ENCODE results near the gene ATG7.

ATG7 gene

GRCh38 chr3:11382146-11382745 lies 110.0 kb downstream of the ATG7 start:
- H3K4me1 ChIP-seq: peaks cover 27% of the 10 kb centered on the region
- H3K27me3 ChIP-seq (ENCODE audit: low read depth): no peaks in the 10 kb centered on the region
- H3K9me3 ChIP-seq: no peaks in the 10 kb centered on the region
- DNase-seq (ENCODE audit: low spot score in 2 of 2): no peak
- no peaks in the 10 kb centered on the region for H3K36me3 ChIP-seq (replicated peaks)
- H3K4me3 ChIP-seq: no peak overlapping the region
- in situ Hi-C loops (cut with MboI; ENCODE audit: low sequenced_read_pairs): loop anchor here (5.0 kb wide), 1 partner anchor 275 kb away; no protein-coding TSS in a partner anchor

DNA sequence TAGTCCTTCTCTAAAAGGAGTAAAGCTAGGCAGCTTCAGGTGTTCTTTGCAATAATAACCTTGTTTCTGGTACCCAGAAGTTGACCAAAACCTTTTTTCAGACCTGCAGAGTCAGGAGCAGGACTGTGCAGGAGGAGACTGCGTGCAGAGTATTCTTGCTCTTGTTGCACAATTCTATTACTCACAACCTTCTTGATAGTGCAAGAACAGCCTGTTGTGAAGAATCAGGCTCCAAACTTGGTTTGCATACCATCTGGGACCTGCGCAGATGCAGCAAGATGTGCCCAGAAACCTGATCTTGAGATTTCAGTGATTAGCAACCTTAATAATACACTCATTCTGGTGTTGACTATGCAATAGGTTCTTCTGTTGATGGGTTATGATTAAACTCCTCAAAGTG lies 111.9 kb downstream of the ATG7 start:
- Histone ChIP-seq H3K4me1 (peaks cover 27% of the 10 kb centered on the region), H3K4me3 (no peak overlapping the region), H3K9me3 (no peaks in the 10 kb centered on the region), H3K27me3 (ENCODE audit: low read depth) (no peaks in the 10 kb centered on the region), H3K36me3 (replicated peaks) (no peaks in the 10 kb centered on the region)
- DNase-seq (ENCODE audit: low spot score in 2 of 2): no peak
- in situ Hi-C loops (cut with MboI; ENCODE audit: low sequenced_read_pairs): loop anchor here (5.0 kb wide), 1 partner anchor 273 kb away; no protein-coding TSS in a partner anchor

DNA sequence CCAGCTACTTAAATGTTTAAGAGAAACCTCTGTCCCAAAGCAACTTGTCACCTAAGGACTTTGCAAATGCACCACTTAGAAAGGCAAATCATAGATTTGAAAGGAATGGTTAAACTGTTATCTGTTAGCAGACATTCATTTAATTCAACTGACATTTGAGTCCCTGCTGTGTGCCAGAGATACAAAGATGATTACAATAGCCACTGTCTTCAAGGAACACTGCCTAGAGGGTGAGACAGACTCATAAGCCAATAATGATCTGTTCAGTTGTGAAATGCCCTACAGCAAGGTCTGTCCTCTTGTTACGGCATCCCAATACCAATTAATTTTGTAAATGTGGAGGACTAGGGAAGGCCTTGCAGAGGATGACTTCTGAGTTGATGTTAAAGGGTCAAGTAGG lies 113.1 kb downstream of the ATG7 start:
- Histone ChIP-seq H3K9me3 (no peaks in the 10 kb centered on the region), H3K27me3 (ENCODE audit: low read depth) (no peaks in the 10 kb centered on the region), H3K4me3 (no peak overlapping the region), H3K4me1 (peaks cover 18% of the 10 kb centered on the region), H3K36me3 (replicated peaks) (no peaks in the 10 kb centered on the region)
- DNase-seq (ENCODE audit: low spot score in 2 of 2): no peak
- in situ Hi-C loops (cut with MboI; ENCODE audit: low sequenced_read_pairs): no loop called here

DNA sequence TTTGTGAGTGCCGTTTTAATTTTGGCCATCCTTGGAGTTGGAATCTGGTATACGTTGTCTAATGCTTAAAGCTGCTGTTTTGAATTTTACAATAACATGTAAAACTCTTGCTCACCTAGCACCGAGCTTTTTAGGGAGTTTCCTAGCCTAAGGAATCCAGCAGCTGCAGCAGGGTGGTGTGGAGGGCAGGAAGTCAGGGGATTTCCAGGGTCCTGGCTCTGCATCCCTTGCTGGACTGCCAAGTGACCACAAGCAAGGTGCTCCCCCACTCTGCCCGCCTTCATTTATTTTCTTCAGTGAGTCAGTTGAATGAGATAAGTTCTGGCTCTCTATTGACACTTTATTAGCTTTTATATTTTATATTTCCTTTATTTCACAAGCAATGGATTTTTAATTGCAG lies 113.7 kb downstream of the ATG7 start:
- Histone ChIP-seq H3K27me3 (ENCODE audit: low read depth) (no peaks in the 10 kb centered on the region), H3K4me3 (no peak overlapping the region), H3K36me3 (replicated peaks) (no peaks in the 10 kb centered on the region), H3K9me3 (no peaks in the 10 kb centered on the region), H3K4me1 (peaks cover 12% of the 10 kb centered on the region)
- no peak for DNase-seq (ENCODE audit: low spot score in 2 of 2)
- in situ Hi-C loops (cut with MboI; ENCODE audit: low sequenced_read_pairs): no loop called here

DNA sequence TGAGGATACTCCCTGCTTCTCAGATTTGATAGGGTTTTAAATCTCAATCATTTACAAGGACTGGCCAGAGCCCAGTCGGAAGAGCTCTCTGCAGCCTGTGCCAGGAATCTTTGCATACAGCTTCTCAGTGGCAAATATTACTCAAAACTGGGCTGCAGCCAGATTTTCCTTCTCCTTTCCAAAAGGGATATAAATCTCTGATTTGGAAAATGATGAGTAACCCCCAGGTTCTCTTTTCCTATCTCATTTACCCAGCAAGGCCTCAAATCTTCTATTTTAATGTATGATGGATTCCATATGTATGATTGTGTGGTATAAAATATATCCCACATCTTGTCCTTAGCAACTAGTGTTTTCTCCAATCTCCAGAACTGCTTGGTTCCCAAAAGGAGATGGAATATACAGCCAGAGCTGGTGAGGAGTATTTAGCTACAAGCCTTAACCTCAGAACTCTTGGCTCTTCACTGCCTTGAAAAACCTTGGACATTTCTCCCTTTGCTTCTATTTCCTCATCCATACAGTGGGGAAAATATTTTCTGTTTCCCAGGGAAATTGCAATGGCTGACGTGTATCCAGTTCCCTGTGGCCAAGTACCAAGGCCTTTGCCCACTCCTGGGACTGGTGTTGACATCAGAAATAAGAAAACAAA lies 114.4 kb downstream of the ATG7 start:
- H3K27me3 ChIP-seq (ENCODE audit: low read depth): no peaks in the 10 kb centered on the region
- H3K9me3 ChIP-seq: no peaks in the 10 kb centered on the region
- DNase-seq (ENCODE audit: low spot score in 2 of 2): no peak
- H3K4me1 ChIP-seq: peaks cover 9% of the 10 kb centered on the region
- no peak overlapping the region for H3K4me3 ChIP-seq
- in situ Hi-C loops (cut with MboI; ENCODE audit: low sequenced_read_pairs): no loop called here
- H3K36me3 ChIP-seq (replicated peaks): no peaks in the 10 kb centered on the region

GRCh38 chr3:11389386-11390268 lies 117.4 kb downstream of the ATG7 start:
- no peak overlapping the region for H3K4me3 ChIP-seq
- H3K4me1 ChIP-seq: peaks cover 3% of the 10 kb centered on the region; the same call in 1 of the 2 replicates
- H3K9me3 ChIP-seq: no peaks in the 10 kb centered on the region
- in situ Hi-C loops (cut with MboI; ENCODE audit: low sequenced_read_pairs): no loop called here
- no peaks in the 10 kb centered on the region for H3K27me3 ChIP-seq (ENCODE audit: low read depth)
- H3K36me3 ChIP-seq (replicated peaks): no peaks in the 10 kb centered on the region
- no peak for DNase-seq (ENCODE audit: low spot score in 2 of 2)

DNA sequence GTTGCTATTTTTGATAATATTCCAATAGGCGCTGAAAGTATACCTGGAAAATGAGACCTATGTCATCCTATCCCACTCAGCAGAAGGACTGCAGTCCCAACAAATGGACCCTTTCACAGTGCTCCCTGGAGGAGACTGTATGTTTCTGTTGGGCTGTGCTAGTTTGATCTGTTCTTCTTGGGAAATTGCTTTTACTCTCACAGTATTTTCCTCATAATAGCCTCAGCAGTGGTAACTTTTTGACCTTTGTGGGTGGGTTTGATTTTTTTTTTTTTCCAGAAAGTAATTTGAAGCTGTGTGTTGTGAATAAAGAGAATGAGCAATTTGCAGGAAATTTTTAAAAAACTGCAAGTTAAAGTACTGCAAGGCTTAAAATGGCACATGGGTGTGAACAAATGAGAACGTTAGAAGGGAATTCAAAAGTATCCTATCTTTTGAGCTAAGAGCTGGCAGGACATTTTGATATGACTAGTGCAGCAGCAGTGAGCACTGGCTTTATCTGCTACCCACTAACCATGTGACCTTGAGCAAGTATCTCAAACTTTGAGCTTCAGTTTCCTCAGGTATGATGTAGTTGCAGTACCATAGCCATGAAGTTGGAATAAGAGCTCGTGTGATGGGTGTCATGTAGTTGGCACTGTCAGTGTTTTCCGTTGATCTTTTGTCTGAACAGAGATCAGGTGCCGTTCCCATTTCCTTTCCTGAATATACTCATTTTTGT lies 118.4 kb downstream of the ATG7 start:
- no peak for DNase-seq (ENCODE audit: low spot score in 2 of 2)
- Histone ChIP-seq H3K4me3 (no peak overlapping the region), H3K36me3 (replicated peaks) (no peaks in the 10 kb centered on the region), H3K4me1 (peaks cover 3% of the 10 kb centered on the region; the same call in 1 of the 2 replicates), H3K9me3 (no peaks in the 10 kb centered on the region), H3K27me3 (ENCODE audit: low read depth) (no peaks in the 10 kb centered on the region)
- in situ Hi-C loops (cut with MboI; ENCODE audit: low sequenced_read_pairs): no loop called here

GRCh38 chr3:11391174-11391879 lies 119.1 kb downstream of the ATG7 start:
- H3K9me3 ChIP-seq: no peaks in the 10 kb centered on the region
- no peak overlapping the region for H3K4me3 ChIP-seq
- in situ Hi-C loops (cut with MboI; ENCODE audit: low sequenced_read_pairs): no loop called here
- H3K27me3 ChIP-seq (ENCODE audit: low read depth): no peaks in the 10 kb centered on the region
- peaks cover 3% of the 10 kb centered on the region; the same call in 1 of the 2 replicates for H3K4me1 ChIP-seq
- DNase-seq (ENCODE audit: low spot score in 2 of 2): no peak
- H3K36me3 ChIP-seq (replicated peaks): no peaks in the 10 kb centered on the region

GRCh38 chr3:11392014-11392859 lies 120.0 kb downstream of the ATG7 start:
- DNase-seq (ENCODE audit: low spot score in 2 of 2): no peak
- in situ Hi-C loops (cut with MboI; ENCODE audit: low sequenced_read_pairs): no loop called here
- no peaks in the 10 kb centered on the region for H3K27me3 ChIP-seq (ENCODE audit: low read depth)
- H3K4me1 ChIP-seq: peaks cover 3% of the 10 kb centered on the region; the same call in 1 of the 2 replicates
- H3K9me3 ChIP-seq: no peaks in the 10 kb centered on the region
- no peaks in the 10 kb centered on the region for H3K36me3 ChIP-seq (replicated peaks)
- H3K4me3 ChIP-seq: no peak overlapping the region

- H3K9me3 ChIP-seq: no peaks in the 10 kb centered on the region
- no peaks in the 10 kb centered on the region for H3K36me3 ChIP-seq (replicated peaks)
- in situ Hi-C loops (cut with MboI; ENCODE audit: low sequenced_read_pairs): no loop called here
- DNase-seq (ENCODE audit: low spot score in 2 of 2): no peak
- H3K27me3 ChIP-seq (ENCODE audit: low read depth): no peaks in the 10 kb centered on the region
- H3K4me1 ChIP-seq: peaks cover 3% of the 10 kb centered on the region; the same call in 1 of the 2 replicates
- no peak overlapping the region for H3K4me3 ChIP-seq
These were observed 120.6 kb downstream of the ATG7 start for GRCh38 chr3:11392860-11393114.

DNA sequence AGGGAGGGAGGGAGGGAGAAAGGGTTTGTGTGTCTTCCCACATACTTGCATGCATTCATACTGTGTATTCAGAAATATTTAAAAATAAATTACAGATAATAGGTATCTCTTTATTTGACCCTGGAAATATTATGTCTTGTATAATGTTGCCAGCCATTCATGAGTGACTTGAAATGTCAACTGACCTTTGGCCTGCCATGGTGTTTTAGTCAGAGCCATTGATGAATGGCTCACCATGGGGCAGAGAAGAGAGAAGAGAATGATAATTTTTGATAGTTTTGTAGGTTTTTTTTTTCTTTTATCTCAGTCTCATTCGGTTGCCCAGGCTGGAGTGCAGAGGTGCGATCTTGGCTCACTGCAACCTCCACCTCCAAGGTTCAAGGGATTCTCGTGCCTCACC lies 121.2 kb downstream of the ATG7 start:
- Histone ChIP-seq H3K9me3 (no peaks in the 10 kb centered on the region), H3K4me1 (peaks cover 3% of the 10 kb centered on the region; the same call in 1 of the 2 replicates), H3K36me3 (replicated peaks) (no peaks in the 10 kb centered on the region), H3K4me3 (no peak overlapping the region), H3K27me3 (ENCODE audit: low read depth) (no peaks in the 10 kb centered on the region)
- in situ Hi-C loops (cut with MboI; ENCODE audit: low sequenced_read_pairs): no loop called here
- DNase-seq (ENCODE audit: low spot score in 2 of 2): no peak

DNA sequence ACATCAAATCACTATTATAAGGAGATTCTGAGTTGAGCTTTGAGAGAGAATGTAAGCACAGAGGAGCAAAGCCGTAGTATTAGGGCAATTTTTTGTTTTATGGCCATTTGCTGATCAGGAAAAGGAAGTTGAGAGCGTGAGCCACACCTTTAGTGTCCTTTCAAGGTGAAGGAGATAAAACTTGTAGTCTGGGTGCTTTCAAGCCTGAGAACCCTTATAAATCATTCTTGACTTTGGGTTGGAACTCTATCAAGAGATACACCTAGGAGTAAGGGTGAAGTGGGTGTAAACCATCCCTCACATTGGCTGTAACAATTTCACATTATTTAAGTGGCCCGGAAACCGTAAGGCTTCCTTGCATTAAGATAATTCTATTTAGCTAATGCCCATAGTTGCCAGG lies 122.2 kb downstream of the ATG7 start:
- H3K9me3 ChIP-seq: no peaks in the 10 kb centered on the region
- in situ Hi-C loops (cut with MboI; ENCODE audit: low sequenced_read_pairs): no loop called here
- no peak for DNase-seq (ENCODE audit: low spot score in 2 of 2)
- H3K4me3 ChIP-seq: no peak overlapping the region
- peaks cover 3% of the 10 kb centered on the region; the same call in 1 of the 2 replicates for H3K4me1 ChIP-seq
- H3K36me3 ChIP-seq (replicated peaks): no peaks in the 10 kb centered on the region
- no peaks in the 10 kb centered on the region for H3K27me3 ChIP-seq (ENCODE audit: low read depth)
